Esophagus muscularis mucosa (tissue), 4 donors: ENCODE data around the gene DTD1. TPM values are rescaled to one million over a fixed set of nuclear protein-coding genes. Genes with fewer than 3 reads are reported as not detected.

ENCODE experiments used
- DNase-seq: peaks from one replicate; pipeline ENCODE4 v3.0.0-alpha.2; 2017; ENCODE audit errors: extremely low spot score
- H3K27ac ChIP-seq, 4 donors: fragments of 200-600 bp; sonication (generic); replicated peaks in 1 of 4; 1 replicate in 3 of 4; 2 replicates in 1 of 4; pipeline ENCODE4 v1.5.1; 2016 to 2019; ENCODE audit warnings: mild to moderate bottlenecking in 1 of 4
- H3K27me3 ChIP-seq, 4 donors: fragments of 200-600 bp; sonication (generic); one replicate each; pipeline versions ENCODE4 v1.5.1 to v1.6.0; 2016 to 2019
- H3K36me3 ChIP-seq, 4 donors: fragments of 200-600 bp; sonication (generic); one replicate each; pipeline ENCODE4 v1.5.1; 2016 to 2019
- H3K4me1 ChIP-seq, 4 donors: fragments of 200-600 bp; sonication (generic); one replicate each; pipeline ENCODE4 v1.5.1; 2016 to 2019
- H3K4me3 ChIP-seq, 4 donors: fragments of 200-600 bp; sonication (generic); 1 replicate in 2 of 4; 2 replicates in 2 of 4; pipeline ENCODE4 v1.5.1; 2016 to 2019; ENCODE audit warnings: mild to moderate bottlenecking in 4 of 4, moderate library complexity in 1 of 4
- H3K9me3 ChIP-seq, 4 donors: fragments of 200-600 bp; sonication (generic); 1 replicate in 3 of 4; 2 replicates in 1 of 4; pipeline ENCODE4 v1.5.1; 2016 to 2019
- CTCF ChIP-seq, 3 experiments: fragments of 200-600 bp in 2 of 3; fragments of 450-650 bp in 1 of 3; sonication (generic) in 2 of 3; IDR thresholded peaks; one replicate each; pipeline ENCODE4 v1.5.1; 2017 to 2019; ENCODE audit warnings: antibody characterized with exemption in 3 of 3, mild to moderate bottlenecking in 2 of 3, moderate library complexity in 1 of 3
- EP300 ChIP-seq: sonication (generic); formaldehyde crosslinking; IDR thresholded peaks from one replicate; pipeline ENCODE4 v1.6.1; 2017; ENCODE audit warnings: antibody characterized with exemption
- POLR2A ChIP-seq: fragments of 450-650 bp; IDR thresholded peaks from one replicate; pipeline ENCODE4 v1.6.1; 2017; ENCODE audit warnings: antibody characterized with exemption, moderate library complexity, mild to moderate bottlenecking, low read depth
- POLR2AphosphoS5 ChIP-seq, 2 donors: sonication (generic); formaldehyde crosslinking; IDR thresholded peaks; one replicate each; pipeline ENCODE4 v1.6.1; 2017; ENCODE audit warnings: antibody characterized with exemption in 2 of 2
- WGBS: methylation state at CpG from one replicate; pipeline ENCODE4 v1.1.5; 2018; 5-methylcytosine and 5-hydroxymethylcytosine counted together
- intact Hi-C: fragments of 100-400 bp; cut with DNase I; formaldehyde crosslinking; loops from one replicate; pipeline ENCODE4 v1.15.1; 2023
- total RNA-seq, 4 donors: library from RNA; depleted of rRNA; stranded (reverse); fragments of >200 nt; gene quantifications; one replicate each; pipeline versions ENCODE4 v1.1.0 to v1.2.1, GENCODE V29; 2016

The DTD1 gene
- total RNA-seq, 4 donors from 2014 or later = 15.1 to 20.0 (median 17.5) TPM

- H3K4me3 ChIP-seq = no peak overlapping the region
- TF ChIP-seq POLR2A (no peak), CTCF (IDR thresholded peaks at IDR 0.05) (no peak), POLR2AphosphoS5 (IDR thresholded peaks at IDR 0.05) (no peak), EP300 (no peak)
- peaks cover 0 to 31% (median 20%) of the 10 kb centered on the region in 4 donors for H3K36me3 ChIP-seq
- intact Hi-C loops = no loop called here
- peaks cover 4 to 21% (median 18%) of the 10 kb centered on the region in 4 donors for H3K4me1 ChIP-seq
- H3K27ac ChIP-seq = no peak overlapping the region
- no peaks in the 10 kb centered on the region for H3K9me3 ChIP-seq
- no peaks in the 10 kb centered on the region for H3K27me3 ChIP-seq
- DNase-seq = no peak
- 90% methylated on average over 2 of the region's 2 CpGs for WGBS
These were observed 16.8 kb upstream of the DTD1 start for GRCh38 chr20:18571009-18571408.

- Histone ChIP-seq H3K4me3 (no peak overlapping the region), H3K9me3 (no peaks in the 10 kb centered on the region), H3K27me3 (no peaks in the 10 kb centered on the region), H3K27ac (no peak overlapping the region), H3K36me3 (peaks cover 0 to 31% (median 20%) of the 10 kb centered on the region in 4 donors), H3K4me1 (peaks cover 3 to 18% (median 16%) of the 10 kb centered on the region in 4 donors)
- 79% methylated on average over 2 of the region's 2 CpGs for WGBS
- no peak for TF ChIP-seq POLR2A
- TF ChIP-seq EP300 = no peak
- TF ChIP-seq POLR2AphosphoS5 (IDR thresholded peaks at IDR 0.05) = no peak
- TF ChIP-seq CTCF (IDR thresholded peaks at IDR 0.05) = no peak
- DNase-seq = no peak
- intact Hi-C loops = no loop called here
These were observed 16.3 kb upstream of the DTD1 start for GRCh38 chr20:18571578-18571977.

- Histone ChIP-seq H3K4me1 (no peaks in the 10 kb centered on the region), H3K9me3 (no peaks in the 10 kb centered on the region), H3K27me3 (no peaks in the 10 kb centered on the region), H3K27ac (no peak overlapping the region), H3K4me3 (no peak overlapping the region), H3K36me3 (no peaks in the 10 kb centered on the region)
- intact Hi-C loops = no loop called here
- 86% methylated on average over 6 of the region's 6 CpGs for WGBS
- no peak for DNase-seq
- TF ChIP-seq EP300 = no peak
- no peak for TF ChIP-seq POLR2AphosphoS5 (IDR thresholded peaks at IDR 0.05)
- no peak for TF ChIP-seq POLR2A
- TF ChIP-seq CTCF (IDR thresholded peaks at IDR 0.05) = no peak
These were observed 9.9 kb upstream of the DTD1 start for GRCh38 chr20:18577942-18578341.

GRCh38 chr20:18578581-18578980 is 9.3 kb upstream of the DTD1 start:
- TF ChIP-seq CTCF (IDR thresholded peaks at IDR 0.05) (no peak), POLR2AphosphoS5 (IDR thresholded peaks at IDR 0.05) (no peak), EP300 (no peak), POLR2A (no peak)
- Histone ChIP-seq H3K4me1 (no peaks in the 10 kb centered on the region), H3K27me3 (no peaks in the 10 kb centered on the region), H3K9me3 (no peaks in the 10 kb centered on the region), H3K27ac (no peak overlapping the region), H3K36me3 (no peaks in the 10 kb centered on the region), H3K4me3 (no peak overlapping the region)
- intact Hi-C loops = no loop called here
- DNase-seq = no peak
- 81% methylated on average over 6 of the region's 6 CpGs for WGBS

GRCh38 chr20:18580012-18580411 is 7.8 kb upstream of the DTD1 start:
- intact Hi-C loops = loop anchor here (10.0 kb wide), 1 partner anchor 215 kb away; no protein-coding TSS in a partner anchor
- DNase-seq = no peak
- Histone ChIP-seq H3K4me3 (no peak overlapping the region), H3K4me1 (no peaks in the 10 kb centered on the region), H3K27me3 (no peaks in the 10 kb centered on the region), H3K9me3 (no peaks in the 10 kb centered on the region), H3K36me3 (no peaks in the 10 kb centered on the region), H3K27ac (no peak overlapping the region)
- WGBS = 86% methylated on average over 4 of the region's 4 CpGs
- TF ChIP-seq CTCF (IDR thresholded peaks at IDR 0.05) = no peak
